ENCODE measurements around the gene GRAMD2B. TPM values are rescaled to one million over a fixed set of nuclear protein-coding genes. Genes with fewer than 3 reads are reported as not detected.

GRAMD2B gene
- total and polyA plus RNA-seq, 2 experiments from 2014 or later = 90.4 to 128 TPM

DNA sequence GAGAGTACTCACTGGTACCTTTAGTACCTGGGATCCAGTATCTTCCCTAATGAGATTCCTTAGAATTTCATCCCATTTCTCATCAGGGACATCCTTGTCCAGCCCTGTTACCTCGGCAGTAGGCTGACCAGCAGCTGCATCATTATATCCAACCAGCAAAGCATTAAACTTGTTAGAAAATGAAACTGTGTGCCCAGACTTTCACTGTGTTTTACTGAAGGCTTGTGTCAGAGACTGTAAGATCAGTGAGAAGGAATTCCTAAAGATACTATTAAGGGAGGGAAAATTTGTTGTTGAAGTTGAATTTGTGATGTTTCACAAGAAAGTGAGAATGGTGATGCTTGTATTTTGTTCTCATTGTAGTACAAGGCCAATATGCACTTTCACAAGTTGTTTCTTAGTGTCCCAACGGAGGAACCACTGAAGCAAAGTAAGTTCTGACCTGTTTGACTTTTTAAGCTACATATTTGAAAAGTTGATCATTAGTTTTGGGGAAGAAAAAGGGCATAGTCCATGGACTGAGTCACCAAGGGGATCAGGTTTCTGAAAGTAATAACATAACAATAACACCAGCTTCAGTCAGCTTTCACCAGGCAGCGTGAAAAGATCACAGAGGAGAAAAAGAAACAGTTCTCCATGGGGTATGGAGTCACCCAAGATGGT, 48.8 kb downstream of the GRAMD2B start:
- Histone ChIP-seq H3K4me3 (peak overlapping the region; percentile 7), H3K9me3 (ENCODE audit: low read depth) (no peaks in the 10 kb centered on the region), H3K9me2 (ENCODE audit: insufficient read depth) (no peaks in the 10 kb centered on the region), H3K27ac (peak overlapping the region; percentile 91), H3K36me3 (ENCODE audit: low read depth) (peaks cover 79% of the 10 kb centered on the region), H3K4me2 (ENCODE audit: unreplicated experiment) (peak overlapping the region; percentile 71), H3K79me2 (ENCODE audit: insufficient read depth) (peaks cover 61% of the 10 kb centered on the region), H3F3A (ENCODE audit: insufficient read depth) (peaks cover 83% of the 10 kb centered on the region), H4K20me1 (ENCODE audit: insufficient read depth) (no peaks in the 10 kb centered on the region), H3K4me1 (ENCODE audit: insufficient read depth) (peaks cover 81% of the 10 kb centered on the region), H3K27me3 (replicated peaks; ENCODE audit: insufficient read depth) (no peaks in the 10 kb centered on the region), H3K9ac (peak overlapping the region; percentile 55), H2AFZ (no peak overlapping the region)
- DNase-seq = peak; percentile 88
- WGBS, 2 experiments (ENCODE audit: low coverage in 1 of 2, low lambda C conversion rate in 2 of 2, missing lambda C conversion rate in 2 of 2) = 18 to 22% methylated on average over 3 of the region's 3 CpGs
- no peak for TF ChIP-seq EZH2 (IDR thresholded peaks at IDR 0.05; ENCODE audit: insufficient read depth, poor library complexity, severe bottlenecking)
- no peak for TF ChIP-seq EZH2phosphoT487 (IDR thresholded peaks at IDR 0.05; ENCODE audit: insufficient read depth, low read depth)
- in situ Hi-C loops (cut with MboI) = no loop called here

DNA sequence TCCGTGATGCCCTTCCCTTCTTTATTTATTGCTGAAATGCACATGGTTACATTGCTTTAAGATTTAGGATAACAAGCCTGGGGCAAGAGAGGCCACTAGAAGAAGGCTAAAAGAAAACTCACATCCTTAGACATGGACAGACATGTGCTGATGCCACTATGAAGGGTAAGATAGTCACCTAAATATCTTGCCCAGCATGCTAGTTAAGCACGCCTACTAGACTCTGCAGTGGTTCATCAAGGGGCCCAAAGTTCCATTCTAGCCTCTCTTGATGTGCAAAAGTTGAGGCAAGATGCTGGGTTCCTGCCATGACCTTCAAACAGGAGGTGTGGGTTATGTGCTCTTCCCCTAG, 49.3 kb downstream of the GRAMD2B start:
- peak overlapping the region; percentile 91 for H3K27ac ChIP-seq
- no peaks in the 10 kb centered on the region for H3K27me3 ChIP-seq (replicated peaks; ENCODE audit: insufficient read depth)
- no peaks in the 10 kb centered on the region for H3K9me2 ChIP-seq (ENCODE audit: insufficient read depth)
- TF ChIP-seq EZH2phosphoT487 (IDR thresholded peaks at IDR 0.05; ENCODE audit: insufficient read depth, low read depth) (no peak), EZH2 (IDR thresholded peaks at IDR 0.05; ENCODE audit: insufficient read depth, poor library complexity, severe bottlenecking) (no peak)
- no peak for DNase-seq
- peaks cover 86% of the 10 kb centered on the region for H3F3A ChIP-seq (ENCODE audit: insufficient read depth)
- no peaks in the 10 kb centered on the region for H4K20me1 ChIP-seq (ENCODE audit: insufficient read depth)
- H3K9ac ChIP-seq = peak overlapping the region; percentile 55
- H3K4me1 ChIP-seq (ENCODE audit: insufficient read depth) = peaks cover 86% of the 10 kb centered on the region
- no peaks in the 10 kb centered on the region for H3K9me3 ChIP-seq (ENCODE audit: low read depth)
- in situ Hi-C loops (cut with MboI) = no loop called here
- H3K79me2 ChIP-seq (ENCODE audit: insufficient read depth) = peaks cover 59% of the 10 kb centered on the region
- 61 to 77% methylated on average over 2 of the region's 2 CpGs for WGBS, 2 experiments (ENCODE audit: low coverage in 1 of 2, low lambda C conversion rate in 2 of 2, missing lambda C conversion rate in 2 of 2)
- H3K4me3 ChIP-seq = peak overlapping the region; percentile 7
- peaks cover 76% of the 10 kb centered on the region for H3K36me3 ChIP-seq (ENCODE audit: low read depth)
- H2AFZ ChIP-seq = no peak overlapping the region
- peak overlapping the region; percentile 71 for H3K4me2 ChIP-seq (ENCODE audit: unreplicated experiment)

DNA sequence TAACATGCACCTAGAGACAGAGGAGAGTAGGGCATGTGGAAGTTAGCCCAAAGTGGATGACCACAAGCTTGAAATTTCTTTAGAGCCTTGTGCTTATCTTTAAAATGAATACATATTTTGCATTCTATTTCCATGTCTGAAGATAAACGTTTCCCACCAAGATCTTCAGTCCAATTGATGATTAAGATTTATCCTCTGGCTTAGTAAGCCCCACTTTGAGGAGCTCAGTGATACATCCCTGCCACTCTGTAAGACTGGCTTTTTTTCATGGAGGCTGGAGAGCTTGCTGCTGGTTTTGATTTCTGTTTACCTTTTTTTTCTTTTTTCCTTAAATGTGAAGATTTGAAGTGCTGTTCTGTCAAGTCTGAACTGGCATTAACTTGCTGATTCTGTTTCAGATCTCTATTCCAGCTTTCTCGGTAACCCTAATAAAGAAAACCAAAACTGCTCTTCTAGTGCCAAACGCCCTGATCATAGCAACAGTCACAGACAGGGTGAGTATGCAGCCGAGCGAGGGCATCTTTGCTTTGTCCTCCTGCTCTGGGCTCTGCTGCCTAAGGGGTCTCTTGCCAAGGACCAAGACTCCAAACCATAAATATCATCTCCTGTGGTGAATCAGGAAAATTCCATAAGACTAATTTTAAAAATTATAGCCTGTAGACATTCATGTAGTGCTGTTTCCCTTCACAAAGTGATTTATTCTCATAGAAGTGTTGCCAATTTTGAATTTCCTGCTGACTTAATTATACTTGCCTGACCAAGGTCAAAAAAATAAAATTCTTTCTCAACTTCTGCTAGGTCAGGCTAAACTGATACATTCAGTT, 54.3 kb downstream of the GRAMD2B start:
- H3F3A ChIP-seq (ENCODE audit: insufficient read depth) = peaks cover 63% of the 10 kb centered on the region
- no peak overlapping the region for H2AFZ ChIP-seq
- in situ Hi-C loops (cut with MboI) = no loop called here
- H3K4me2 ChIP-seq (ENCODE audit: unreplicated experiment) = peak overlapping the region; percentile 38
- H3K79me2 ChIP-seq (ENCODE audit: insufficient read depth) = peaks cover 56% of the 10 kb centered on the region
- no peak for TF ChIP-seq EZH2phosphoT487 (IDR thresholded peaks at IDR 0.05; ENCODE audit: insufficient read depth, low read depth)
- peak overlapping the region; percentile 65 for H3K9ac ChIP-seq
- peak; percentile 66 for DNase-seq
- 14 to 18% methylated on average over 5 of the region's 5 CpGs for WGBS, 2 experiments (ENCODE audit: low coverage in 1 of 2, low lambda C conversion rate in 2 of 2, missing lambda C conversion rate in 2 of 2)
- H3K4me3 ChIP-seq = peak overlapping the region; percentile 31; the same call in 1 of the 2 replicates
- H3K9me2 ChIP-seq (ENCODE audit: insufficient read depth) = no peaks in the 10 kb centered on the region
- peaks cover 88% of the 10 kb centered on the region for H3K36me3 ChIP-seq (ENCODE audit: low read depth)
- H3K9me3 ChIP-seq (ENCODE audit: low read depth) = no peaks in the 10 kb centered on the region
- H3K27me3 ChIP-seq (replicated peaks; ENCODE audit: insufficient read depth) = no peaks in the 10 kb centered on the region
- H4K20me1 ChIP-seq (ENCODE audit: insufficient read depth) = no peaks in the 10 kb centered on the region
- H3K4me1 ChIP-seq (ENCODE audit: insufficient read depth) = peaks cover 61% of the 10 kb centered on the region
- H3K27ac ChIP-seq = peak overlapping the region; percentile 75

DNA sequence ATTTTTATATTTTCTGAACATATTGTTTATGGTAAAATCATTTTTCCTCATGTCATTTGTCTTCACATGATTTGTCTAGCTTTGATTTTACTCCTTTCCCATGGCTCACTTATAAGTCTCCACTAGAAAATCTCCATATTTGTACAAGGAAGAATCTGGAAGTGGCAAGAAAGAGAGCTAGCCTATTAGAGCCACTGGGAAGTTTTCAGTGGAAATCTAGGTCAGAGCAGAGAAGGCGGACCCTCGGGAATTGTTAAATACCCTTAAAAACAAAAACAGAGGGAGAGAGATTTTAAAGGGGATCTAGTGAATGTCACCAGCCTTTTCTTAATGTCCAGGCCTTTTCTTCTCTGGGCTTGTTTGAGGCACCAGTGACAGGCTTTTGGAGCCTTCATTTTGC, 56.6 kb downstream of the GRAMD2B start:
- DNase-seq = no peak
- no peaks in the 10 kb centered on the region for H4K20me1 ChIP-seq (ENCODE audit: insufficient read depth)
- H3K79me2 ChIP-seq (ENCODE audit: insufficient read depth) = peaks cover 43% of the 10 kb centered on the region
- in situ Hi-C loops (cut with MboI) = no loop called here
- H3K27me3 ChIP-seq (replicated peaks; ENCODE audit: insufficient read depth) = no peaks in the 10 kb centered on the region
- H3F3A ChIP-seq (ENCODE audit: insufficient read depth) = peaks cover 54% of the 10 kb centered on the region
- H3K9me3 ChIP-seq (ENCODE audit: low read depth) = no peaks in the 10 kb centered on the region
- H3K36me3 ChIP-seq (ENCODE audit: low read depth) = peaks cover 86% of the 10 kb centered on the region
- H2AFZ ChIP-seq = no peak overlapping the region
- H3K9ac ChIP-seq = no peak overlapping the region
- no peak overlapping the region for H3K4me2 ChIP-seq (ENCODE audit: unreplicated experiment)
- H3K9me2 ChIP-seq (ENCODE audit: insufficient read depth) = no peaks in the 10 kb centered on the region
- H3K4me3 ChIP-seq = no peak overlapping the region
- H3K4me1 ChIP-seq (ENCODE audit: insufficient read depth) = peaks cover 47% of the 10 kb centered on the region
- TF ChIP-seq EZH2 (IDR thresholded peaks at IDR 0.05; ENCODE audit: insufficient read depth, poor library complexity, severe bottlenecking) (no peak), EZH2phosphoT487 (IDR thresholded peaks at IDR 0.05; ENCODE audit: insufficient read depth, low read depth) (no peak)
- WGBS, 2 experiments (ENCODE audit: low coverage in 1 of 2, low lambda C conversion rate in 2 of 2, missing lambda C conversion rate in 2 of 2) = 86 to 95% methylated on average over 2 of the region's 2 CpGs
- H3K27ac ChIP-seq = no peak overlapping the region; the same call in 1 of the 2 replicates

All from GM23248 (cell line).